Muscle of leg (tissue), 11 donors: ENCODE results near the gene THSD4. TPM values are rescaled to one million over a fixed set of nuclear protein-coding genes. Genes with fewer than 3 reads are reported as not detected.
"Not testable (repeated sequence)": the region's sequence is repeated elsewhere in the genome, so short reads cannot be mapped to it uniquely, and the experiment has no call there.

Experiments
- DNase-seq: peaks from one replicate; pipeline ENCODE4 v3.0.0; 2013
- H3K27ac ChIP-seq: one replicate; pipeline ENCODE4 v1.5.1; 2013; ENCODE audit warnings: mild to moderate bottlenecking, low read length, control low read depth
- H3K27me3 ChIP-seq: one replicate; pipeline ENCODE4 v1.6.1; 2013; ENCODE audit warnings: low read length; ENCODE audit not compliant: control insufficient read depth, insufficient read depth
- H3K36me3 ChIP-seq: one replicate; pipeline ENCODE4 v1.6.1; 2013; ENCODE audit warnings: low read length; ENCODE audit not compliant: control insufficient read depth, insufficient read depth
- H3K4me1 ChIP-seq: one replicate; pipeline ENCODE4 v1.6.1; 2013; ENCODE audit warnings: low read length; ENCODE audit not compliant: control insufficient read depth, insufficient read depth
- H3K4me3 ChIP-seq: one replicate; pipeline ENCODE4 v1.5.1; 2013; ENCODE audit warnings: low read length, control low read depth
- H3K9me3 ChIP-seq: replicated peaks from 2 replicates; pipeline ENCODE4 v1.6.1; 2013; ENCODE audit warnings: low read depth, low read length; ENCODE audit not compliant: control insufficient read depth
- WGBS: methylation state at CpG from one replicate; pipeline ENCODE4 v1.1.5; 2013; ENCODE audit warnings: missing lambda C conversion rate; ENCODE audit not compliant: insufficient coverage; 5-methylcytosine and 5-hydroxymethylcytosine counted together
- polyA plus RNA-seq, 8 donors: library from polyadenylated mRNA; unstranded; fragments of 120-200 nt; gene quantifications; one replicate each; pipeline versions ENCODE4 v1.2.1 to v1.2.3, GENCODE V29; 2013; ENCODE audit warnings: inconsistent platforms in 1 of 8, low replicate concordance in 1 of 8; ENCODE audit not compliant: insufficient read length in 8 of 8, insufficient read depth in 1 of 8
- total RNA-seq: library from RNA; stranded (reverse); fragments of 120-200 nt; gene quantifications from one replicate; pipeline ENCODE4 v1.2.4, GENCODE V29; 2013

THSD4 gene
- total and polyA plus RNA-seq, 9 donors, result 17.6 to 33.8 (median 25.5) TPM

GRCh38 chr15:71437919-71438318, 322.6 kb downstream of the THSD4 start:
- no peaks in the 10 kb centered on the region for H3K4me1 ChIP-seq
- no peak for DNase-seq
- no peak overlapping the region for H3K27ac ChIP-seq
- WGBS, result 78% methylated on average over 3 of the region's 4 CpGs
- H3K27me3 ChIP-seq, result no peaks in the 10 kb centered on the region
- no peak overlapping the region for H3K4me3 ChIP-seq
- H3K36me3 ChIP-seq, result no peaks in the 10 kb centered on the region
- H3K9me3 ChIP-seq, result no peaks in the 10 kb centered on the region

DNA sequence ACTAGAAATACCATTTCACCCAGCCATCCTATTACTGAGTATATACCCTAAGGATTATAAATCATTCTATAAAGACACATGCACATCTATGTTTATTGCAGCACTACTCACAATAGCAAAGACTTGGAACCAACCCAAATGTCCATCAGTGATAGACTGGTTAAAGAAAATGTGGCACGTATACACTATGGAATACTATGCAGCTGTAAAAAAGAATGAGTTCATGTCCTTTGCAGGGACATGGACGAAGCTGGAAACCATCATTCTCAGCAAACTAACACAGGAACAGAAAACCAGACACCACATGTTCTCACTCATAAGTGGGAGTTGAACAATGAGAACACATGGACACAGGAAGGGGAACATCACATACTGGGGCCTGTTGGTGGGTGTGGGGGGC, 324.2 kb downstream of the THSD4 start:
- not testable (repeated sequence) for DNase-seq, H3K9me3 ChIP-seq, H3K27me3 ChIP-seq, H3K4me3 ChIP-seq, H3K27ac ChIP-seq, H3K4me1 ChIP-seq, H3K36me3 ChIP-seq
- no CpG with 5 or more reads among the region's 2 CpGs for WGBS

GRCh38 chr15:71440489-71441110, 325.3 kb downstream of the THSD4 start:
- no CpG with 5 or more reads among the region's 3 CpGs for WGBS
- H3K27me3 ChIP-seq, result no peaks in the 10 kb centered on the region
- peak; percentile 79 for DNase-seq
- H3K36me3 ChIP-seq, result no peaks in the 10 kb centered on the region
- H3K4me3 ChIP-seq, result no peak overlapping the region
- no peaks in the 10 kb centered on the region for H3K4me1 ChIP-seq
- no peaks in the 10 kb centered on the region for H3K9me3 ChIP-seq
- H3K27ac ChIP-seq, result no peak overlapping the region

DNA sequence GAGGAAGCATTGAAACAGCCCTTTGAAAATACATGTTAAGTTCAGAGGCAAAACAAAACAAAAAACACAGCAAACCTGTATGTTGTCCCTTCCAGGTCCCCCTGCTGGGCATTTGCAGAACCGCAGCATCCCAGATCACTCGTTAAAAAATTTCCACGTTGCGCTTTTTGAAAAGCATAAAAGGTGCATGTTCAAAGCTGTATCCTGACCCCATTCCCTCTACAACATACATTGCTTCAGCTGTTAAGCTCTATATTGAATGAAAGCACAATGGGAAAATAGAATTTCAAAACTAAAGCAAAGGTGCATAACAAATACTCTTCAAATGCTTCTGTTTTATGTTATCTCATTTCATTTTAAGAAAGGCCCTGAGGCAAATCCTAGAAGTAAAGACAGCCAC, 328.3 kb downstream of the THSD4 start:
- no peaks in the 10 kb centered on the region for H3K27me3 ChIP-seq
- no peaks in the 10 kb centered on the region for H3K9me3 ChIP-seq
- DNase-seq, result peak; percentile 61
- no peak overlapping the region for H3K27ac ChIP-seq
- WGBS, result no CpG with 5 or more reads among the region's 4 CpGs
- H3K4me1 ChIP-seq, result no peaks in the 10 kb centered on the region
- H3K4me3 ChIP-seq, result no peak overlapping the region
- H3K36me3 ChIP-seq, result no peaks in the 10 kb centered on the region

DNA sequence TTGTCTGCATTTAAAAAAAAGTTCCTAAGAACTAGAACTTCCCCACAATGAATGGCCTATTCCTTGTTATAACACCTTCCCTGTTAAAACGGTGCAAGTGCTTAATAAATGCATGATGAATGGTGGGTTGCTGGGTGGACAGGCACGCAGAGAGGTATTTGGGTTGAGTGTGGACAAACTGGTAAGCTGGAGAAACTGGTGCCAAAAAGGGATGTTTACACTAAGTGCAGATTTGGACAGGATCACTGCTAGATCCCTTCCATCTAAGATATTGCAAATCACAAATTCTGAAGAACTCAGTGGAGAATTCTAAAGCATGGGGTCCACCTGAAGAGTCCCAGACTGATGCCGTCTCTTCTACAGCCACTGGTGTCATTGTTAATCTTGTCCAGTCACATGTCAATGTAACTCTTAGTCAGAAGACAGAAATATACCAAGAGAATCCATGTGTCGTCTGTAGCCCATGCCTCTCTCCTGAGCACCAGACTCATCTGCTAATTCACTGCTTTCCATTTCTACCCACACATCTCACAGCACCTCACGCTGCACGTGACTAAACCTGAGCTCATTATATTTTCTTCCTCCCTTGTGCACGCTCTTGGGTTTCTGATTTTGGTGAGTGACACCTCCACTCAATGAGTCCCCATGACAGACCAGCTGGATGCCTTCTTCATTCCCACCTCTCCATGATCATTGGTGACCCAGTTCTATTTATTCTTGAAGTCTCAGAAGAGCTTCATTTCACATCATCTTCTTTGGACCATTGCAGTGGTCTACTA, 328.9 kb downstream of the THSD4 start:
- H3K4me1 ChIP-seq, result peaks cover 3% of the 10 kb centered on the region
- H3K27me3 ChIP-seq, result no peaks in the 10 kb centered on the region
- H3K27ac ChIP-seq, result no peak overlapping the region
- H3K4me3 ChIP-seq, result no peak overlapping the region
- WGBS, result 94% methylated on average over 4 of the region's 7 CpGs
- no peaks in the 10 kb centered on the region for H3K36me3 ChIP-seq
- DNase-seq, result no peak
- no peaks in the 10 kb centered on the region for H3K9me3 ChIP-seq

GRCh38 chr15:71444866-71445590, 329.8 kb downstream of the THSD4 start:
- 85% methylated on average over 5 of the region's 5 CpGs for WGBS
- Histone ChIP-seq H3K4me3 (no peak overlapping the region), H3K9me3 (no peaks in the 10 kb centered on the region), H3K36me3 (no peaks in the 10 kb centered on the region), H3K4me1 (peaks cover 3% of the 10 kb centered on the region), H3K27me3 (no peaks in the 10 kb centered on the region), H3K27ac (no peak overlapping the region)
- DNase-seq, result no peak

DNA sequence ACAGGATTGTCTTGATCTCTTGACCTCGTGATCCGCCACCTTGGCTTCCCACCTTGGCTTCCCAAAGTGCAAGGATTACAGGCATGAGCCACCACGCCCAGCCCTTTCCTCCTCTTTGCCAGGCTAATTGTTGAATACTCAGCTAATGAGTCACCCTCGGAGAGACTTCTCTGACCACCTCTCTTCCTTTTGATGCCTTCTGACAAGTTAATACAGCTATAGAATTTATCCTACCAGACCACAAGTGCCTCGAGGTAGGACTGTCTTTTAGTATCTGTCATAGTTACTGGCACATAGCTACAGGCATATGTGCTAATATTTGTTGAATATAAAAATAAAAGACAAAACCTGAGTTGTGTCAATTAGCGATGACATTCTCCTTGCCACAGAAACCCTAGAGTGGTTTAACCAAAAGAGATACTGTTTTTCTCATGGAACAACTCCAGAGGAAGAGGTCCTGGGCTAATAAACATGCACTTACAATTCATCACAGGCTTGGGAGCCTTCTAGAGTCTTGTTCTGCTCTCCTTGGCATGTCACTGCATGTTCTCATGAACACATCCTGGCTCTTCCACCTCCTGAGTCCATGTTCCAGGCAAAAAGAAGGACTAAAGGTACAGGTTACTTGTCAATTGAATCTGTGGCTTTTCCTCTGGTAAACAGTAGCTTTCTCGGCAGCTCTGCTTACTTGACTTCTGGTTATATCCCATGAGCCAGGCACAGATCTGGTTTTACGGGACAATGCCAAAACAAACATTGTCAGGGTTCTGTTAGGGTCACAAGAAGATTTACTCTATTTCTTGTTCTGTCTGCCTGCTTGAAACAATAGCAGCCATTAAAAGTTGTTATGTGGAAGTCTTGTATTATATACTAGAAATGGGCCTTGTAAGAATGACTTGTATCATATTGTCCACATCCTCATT, 332.3 kb downstream of the THSD4 start:
- DNase-seq, result no peak
- Histone ChIP-seq H3K4me3 (no peak overlapping the region), H3K4me1 (peaks cover 3% of the 10 kb centered on the region), H3K27ac (no peak overlapping the region), H3K9me3 (no peaks in the 10 kb centered on the region), H3K27me3 (no peaks in the 10 kb centered on the region), H3K36me3 (no peaks in the 10 kb centered on the region)
- WGBS, result 96% methylated on average over 5 of the region's 8 CpGs

- Histone ChIP-seq H3K27ac (no peak overlapping the region), H3K4me3 (no peak overlapping the region), H3K4me1 (peaks cover 3% of the 10 kb centered on the region), H3K36me3 (no peaks in the 10 kb centered on the region), H3K9me3 (no peaks in the 10 kb centered on the region), H3K27me3 (no peaks in the 10 kb centered on the region)
- DNase-seq, result peak; percentile 77
- WGBS, result no CpG with 5 or more reads among the region's 2 CpGs
These were observed 333.4 kb downstream of the THSD4 start for GRCh38 chr15:71448688-71449114.

DNA sequence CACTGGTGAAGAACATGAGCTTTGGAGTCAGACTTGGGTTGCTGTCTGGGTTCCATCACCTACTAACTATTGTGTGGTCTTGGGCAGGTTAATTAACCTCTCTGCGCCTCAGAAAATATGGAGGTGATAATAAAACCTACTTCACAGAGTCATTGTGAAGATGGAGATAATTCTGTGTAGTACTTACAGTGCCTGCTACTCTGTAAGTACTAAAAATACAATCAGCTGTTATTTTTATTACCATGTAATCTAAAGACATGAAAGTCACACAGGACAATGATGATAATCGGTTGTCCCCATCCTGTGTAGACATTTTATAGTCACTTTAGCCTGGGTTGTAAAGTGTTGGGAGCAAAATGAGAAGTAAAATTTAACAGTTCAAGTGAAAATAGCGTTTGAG, 334.1 kb downstream of the THSD4 start:
- Histone ChIP-seq H3K36me3 (no peaks in the 10 kb centered on the region), H3K27me3 (no peaks in the 10 kb centered on the region), H3K9me3 (no peaks in the 10 kb centered on the region), H3K4me3 (no peak overlapping the region), H3K4me1 (peaks cover 3% of the 10 kb centered on the region), H3K27ac (no peak overlapping the region)
- no peak for DNase-seq
- no CpG with 5 or more reads among the region's 3 CpGs for WGBS
